K562 (cell line): ENCODE data around the gene SLC35E3. TPM values are rescaled to one million over a fixed set of nuclear protein-coding genes. Genes with fewer than 3 reads are reported as not detected.

ENCODE experiments used
- ATAC-seq: fragments of 200-7000 bp; cut with Tn5 transposase; 3 replicates; pipeline ENCODE4 v1.9.1; 2020; ENCODE audit warnings: moderate library complexity
- BruUV-seq: library from RNA; stranded (reverse); fragments of 400-500 nt; replicated peaks from 2 replicates; lab custom pipeline; 2021; lab: Mats Ljungman, UMichigan
- CTCF ChIA-PET: fragments of 300-600 bp; formaldehyde crosslinking; extraction: SDS; loops from one replicate; lab custom pipeline; 2021; ENCODE audit warnings: low intra/inter-chr PET ratio; lab: Yijun Ruan, JAX
- POLR2A ChIA-PET: fragments of 300-600, 350-650 bp; sonication (Branson Sonifier 250); formaldehyde crosslinking; extraction: SDS; loops from one replicate; lab custom pipeline; 2021; ENCODE audit warnings: antibody characterized with exemption, inconsistent platforms; lab: Yijun Ruan, JAX
- DNase-seq, 4 experiments: peaks; one replicate each; pipeline versions ENCODE4 v3.0.0 to v3.0.0-alpha.2; 2011 to 2018; ENCODE audit warnings: low spot score in 3 of 4, mixed read lengths in 3 of 4; ENCODE audit errors: extremely low read depth in 1 of 4
- FAIRE-seq: peaks from 2 replicates; lab custom pipeline; 2011; peaks lifted over from hg19 to GRCh38; lab: Jason Lieb, UNC
- H2AFZ ChIP-seq: 2 replicates; pipeline ENCODE4 v1.6.0; 2011; ENCODE audit warnings: low read depth, low read length, control low read depth, inconsistent platforms
- H3K27ac ChIP-seq: fragments of 200-600 bp; 3 replicates; pipeline ENCODE4 v1.8.0; 2011; ENCODE audit warnings: low read depth, mild to moderate bottlenecking, control low read depth, inconsistent platforms, low read length, moderate library complexity, mixed read lengths; ENCODE audit errors: extremely low read depth
- H3K27me3 ChIP-seq, 2 experiments: fragments of 300-600 bp in 1 of 2; 2 replicates in 1 of 2; 3 replicates in 1 of 2; pipeline versions ENCODE4 v1.6.0 to v1.8.0; 2011; ENCODE audit warnings: inconsistent platforms in 2 of 2, low read length in 2 of 2, mild to moderate bottlenecking in 1 of 2, mixed read lengths in 1 of 2, moderate library complexity in 1 of 2; ENCODE audit not compliant: control insufficient read depth in 2 of 2, insufficient read depth in 2 of 2
- H3K36me3 ChIP-seq: fragments of 300-600 bp; 3 replicates; pipeline ENCODE4 v1.8.0; 2011; ENCODE audit warnings: mild to moderate bottlenecking, low read length, inconsistent platforms; ENCODE audit not compliant: control insufficient read depth, insufficient read depth
- H3K4me1 ChIP-seq, 2 experiments: fragments of 200-600 bp in 1 of 2; replicated peaks in 1 of 2; 2 replicates in 1 of 2; 3 replicates in 1 of 2; pipeline versions ENCODE4 v1.5.1 to v1.8.0; 2011; ENCODE audit warnings: inconsistent platforms in 2 of 2, low read length in 2 of 2, mild to moderate bottlenecking in 1 of 2, mixed read lengths in 1 of 2, moderate library complexity in 1 of 2; ENCODE audit not compliant: control insufficient read depth in 2 of 2, insufficient read depth in 2 of 2
- H3K4me2 ChIP-seq: 2 replicates; pipeline ENCODE4 v1.6.1; 2011; ENCODE audit warnings: low read length, control low read depth, inconsistent platforms, mixed read lengths; ENCODE audit not compliant: insufficient read depth
- H3K4me3 ChIP-seq: fragments of 200-600 bp; sonication (generic), shearing (Covaris generic); 2 replicates; pipeline ENCODE4 v1.5.1; 2016; ENCODE audit warnings: control low read depth, inconsistent platforms
- H3K79me2 ChIP-seq: fragments of 200-600 bp; 3 replicates; pipeline ENCODE4 v1.8.0; 2011; ENCODE audit warnings: low read length, inconsistent platforms; ENCODE audit not compliant: control insufficient read depth, insufficient read depth
- H3K9ac ChIP-seq, 2 experiments: 2 replicates each; pipeline versions ENCODE4 v1.6.0 to v1.6.1; 2011; ENCODE audit warnings: low read depth in 2 of 2, low read length in 2 of 2, control low read depth in 1 of 2, inconsistent platforms in 1 of 2, mild to moderate bottlenecking in 1 of 2, mixed read lengths in 1 of 2; ENCODE audit not compliant: insufficient read depth in 1 of 2
- H3K9me1 ChIP-seq: one replicate; pipeline ENCODE4 v1.6.0; 2011; ENCODE audit warnings: inconsistent platforms, mild to moderate bottlenecking, low read length, moderate library complexity; ENCODE audit not compliant: control insufficient read depth, insufficient read depth
- H3K9me3 ChIP-seq: replicated peaks from 2 replicates; pipeline ENCODE4 v1.5.1; 2011; ENCODE audit warnings: low read depth, low read length, inconsistent platforms; ENCODE audit not compliant: control insufficient read depth, insufficient read depth
- H4K20me1 ChIP-seq: replicated peaks from 2 replicates; pipeline ENCODE4 v1.6.1; 2011; ENCODE audit warnings: low read length, inconsistent platforms, mixed read lengths; ENCODE audit not compliant: control insufficient read depth, insufficient read depth
- E2F3 ChIP-seq: fragments of 250-450 bp; sonication (Bioruptor Pico); IDR thresholded peaks from 2 replicates; pipeline ENCODE4 v1.4.0; 2020; ENCODE audit warnings: mild to moderate bottlenecking
- E4F1 ChIP-seq: fragments of 250-450 bp; sonication (Bioruptor Pico); IDR thresholded peaks from 2 replicates; pipeline ENCODE4 v1.5.0; 2021; ENCODE audit warnings: mild to moderate bottlenecking, borderline replicate concordance
- POLR2B ChIP-seq: fragments of 450-650 bp; IDR thresholded peaks from 2 replicates; pipeline ENCODE4 v1.6.1; 2018; ENCODE audit warnings: low read depth; ENCODE audit not compliant: partially characterized antibody
- ZNF121 ChIP-seq: sonication (generic); formaldehyde crosslinking; conservative IDR thresholded peaks from 2 replicates; pipeline ENCODE4 v1.8.0; 2022; ENCODE audit warnings: missing genetic modification reagents
- ZNF586 ChIP-seq: fragments of 450-650 bp; formaldehyde crosslinking; conservative IDR thresholded peaks from 2 replicates; pipeline ENCODE4 v1.4.0; 2020; ENCODE audit warnings: mild to moderate bottlenecking, moderate library complexity
- WGBS: fragments of 100-300 bp; shearing (Covaris generic); methylation state at CpG from one replicate; pipeline ENCODE4 v1.1.6; 2016; ENCODE audit warnings: low coverage, mixed read lengths; ENCODE audit not compliant: insufficient coverage; ENCODE audit errors: missing lambda C conversion rate; 5-methylcytosine and 5-hydroxymethylcytosine counted together
- in situ Hi-C: fragments of 300-500 bp; cut with MboI; formaldehyde crosslinking; loops from 4 replicates; pipeline ENCODE4 v1.15.0; 2018; ENCODE audit warnings: inconsistent platforms, mixed read lengths
- intact Hi-C: fragments of 100-400 bp; cut with micrococcal nuclease; formaldehyde crosslinking; loops from 2 replicates; pipeline ENCODE4 v1.14.2; 2022
- polyA plus RNA-seq, 8 experiments: library from polyadenylated mRNA; depleted of rRNA in 4 of 8; stranded (reverse) in 5 of 8; unstranded in 3 of 8; fragments of >200 nt; fragmentation: Nextera tagmentation in 2 of 8; fragmentation: Illumina TruSeq in 1 of 8; extraction: Ambion mirVana in 2 of 8; extraction: Trizol in 1 of 8; gene quantifications; 2 replicates each; pipeline versions ENCODE4 v1.2.1 to v1.2.3, GENCODE V29; 2011 to 2014; ENCODE audit warnings: inconsistent platforms in 1 of 8, missing spikeins in 1 of 8
- total RNA-seq, 7 experiments: library from RNA; depleted of rRNA in 6 of 7; stranded (reverse); fragments of >200 nt in 6 of 7; fragmentation: Illumina TruSeq in 2 of 7; extraction: Trizol in 2 of 7; gene quantifications; 2 replicates each; pipeline versions ENCODE4 v1.2.1 to v1.2.3, GENCODE V29; 2011 to 2021; ENCODE audit warnings: low replicate concordance in 1 of 7

Gene SLC35E3
- total and polyA plus RNA-seq, 9 of the 15 experiments (the other 6 are each of a cell fraction or from before 2014, with no cell fraction given), result 1.2 to 5.9 (median 3.8) TPM

- TF ChIP-seq E4F1 (CRISPR knock-in tag) (no peak), ZNF586 (CRISPR knock-in tag) (no peak), ZNF121 (CRISPR knock-in tag) (no peak)
These were observed 78.7 kb downstream of the SLC35E3 start (continued) for GRCh38 chr12:68824597-68825250.

- WGBS, result 84% methylated on average over 7 of the region's 11 CpGs
- Histone ChIP-seq H3K79me2 (peaks cover 15% of the 10 kb centered on the region; the same call in 2 of the 3 replicates), H2AFZ (no peak overlapping the region), H3K27ac (no peak overlapping the region), H3K4me1 (no peaks in the 10 kb centered on the region)
- intact Hi-C loops, result no loop called here
- TF ChIP-seq E2F3 (CRISPR knock-in tag), result no peak
- peak; percentile 54 for TF ChIP-seq POLR2B
- TF ChIP-seq, all 486 proteins: peak for 1
- no peak overlapping the region for H3K4me2 ChIP-seq
- H4K20me1 ChIP-seq, result no peaks in the 10 kb centered on the region
- no peak overlapping the region for H3K4me3 ChIP-seq
- in situ Hi-C loops, result no loop called here
- H3K36me3 ChIP-seq, result peaks cover 91% of the 10 kb centered on the region
- H3K9me1 ChIP-seq, result no peaks in the 10 kb centered on the region
- ChIA-PET CTCF (no interaction called here), POLR2A (no interaction called here)
- H3K27me3 ChIP-seq, result no peaks in the 10 kb centered on the region
- FAIRE-seq (no peak), ATAC-seq (no peak), DNase-seq (no peak)
- no peaks in the 10 kb centered on the region for H3K9me3 ChIP-seq
- no TSS peak for BruUV-seq
- no peak overlapping the region for H3K9ac ChIP-seq
These were observed 79.7 kb downstream of the SLC35E3 start for GRCh38 chr12:68825569-68826217.
